Measurements from ENCODE around the gene ARPC5. TPM values are rescaled to one million over a fixed set of nuclear protein-coding genes. Genes with fewer than 3 reads are reported as not detected.

Gene ARPC5
- total and polyA plus RNA-seq, 9 of the 15 experiments (the other 6 are each of a cell fraction or from before 2014, with no cell fraction given): 71.8 to 150 (median 91.6) TPM

DNA sequence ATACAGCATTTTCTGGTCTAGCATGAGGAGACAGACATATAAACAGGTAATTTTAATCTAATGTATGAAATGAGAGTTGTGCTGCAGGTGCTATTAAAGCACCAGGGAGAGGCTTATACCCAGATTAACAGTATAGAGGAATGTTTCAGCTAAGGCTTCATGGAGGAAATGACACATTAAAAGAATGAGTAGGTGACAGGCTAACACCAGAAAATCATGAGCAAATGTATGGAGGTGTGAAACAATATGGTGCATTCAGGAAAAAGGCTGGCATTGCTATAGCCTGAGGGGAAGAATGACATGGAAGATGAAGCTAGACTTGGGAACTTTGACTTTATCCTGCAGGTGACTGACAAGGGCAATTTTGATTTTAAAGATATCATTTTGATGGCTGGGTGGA is 7.0 kb downstream of the ARPC5 start:
- H3K9ac ChIP-seq (ENCODE audit: insufficient read depth in 1 of 2, low read depth in 2 of 2, low read length in 2 of 2): no peak overlapping the region
- DNase-seq (ENCODE audit: extremely low read depth in 1 of 4, low spot score in 3 of 4) (no peak), FAIRE-seq (no peak)
- TF ChIP-seq ADNP (tag; IDR thresholded peaks at IDR 0.05) (no peak), SMARCC2 (IDR thresholded peaks at IDR 0.05; ENCODE audit: low read depth) (no peak), MEF2A (IDR thresholded peaks at IDR 0.05; ENCODE audit: control insufficient read depth, low read depth, low read length) (no peak), MTA3 (IDR thresholded peaks at IDR 0.05; ENCODE audit: borderline replicate concordance) (no peak), ZNF174 (CRISPR knock-in tag; IDR thresholded peaks at IDR 0.05) (no peak), ZBTB33 (CRISPR knock-in tag; IDR thresholded peaks at IDR 0.05) (no peak), ZNF395 (CRISPR knock-in tag; IDR thresholded peaks at IDR 0.05) (no peak)
- TF ChIP-seq, protein P1, sequence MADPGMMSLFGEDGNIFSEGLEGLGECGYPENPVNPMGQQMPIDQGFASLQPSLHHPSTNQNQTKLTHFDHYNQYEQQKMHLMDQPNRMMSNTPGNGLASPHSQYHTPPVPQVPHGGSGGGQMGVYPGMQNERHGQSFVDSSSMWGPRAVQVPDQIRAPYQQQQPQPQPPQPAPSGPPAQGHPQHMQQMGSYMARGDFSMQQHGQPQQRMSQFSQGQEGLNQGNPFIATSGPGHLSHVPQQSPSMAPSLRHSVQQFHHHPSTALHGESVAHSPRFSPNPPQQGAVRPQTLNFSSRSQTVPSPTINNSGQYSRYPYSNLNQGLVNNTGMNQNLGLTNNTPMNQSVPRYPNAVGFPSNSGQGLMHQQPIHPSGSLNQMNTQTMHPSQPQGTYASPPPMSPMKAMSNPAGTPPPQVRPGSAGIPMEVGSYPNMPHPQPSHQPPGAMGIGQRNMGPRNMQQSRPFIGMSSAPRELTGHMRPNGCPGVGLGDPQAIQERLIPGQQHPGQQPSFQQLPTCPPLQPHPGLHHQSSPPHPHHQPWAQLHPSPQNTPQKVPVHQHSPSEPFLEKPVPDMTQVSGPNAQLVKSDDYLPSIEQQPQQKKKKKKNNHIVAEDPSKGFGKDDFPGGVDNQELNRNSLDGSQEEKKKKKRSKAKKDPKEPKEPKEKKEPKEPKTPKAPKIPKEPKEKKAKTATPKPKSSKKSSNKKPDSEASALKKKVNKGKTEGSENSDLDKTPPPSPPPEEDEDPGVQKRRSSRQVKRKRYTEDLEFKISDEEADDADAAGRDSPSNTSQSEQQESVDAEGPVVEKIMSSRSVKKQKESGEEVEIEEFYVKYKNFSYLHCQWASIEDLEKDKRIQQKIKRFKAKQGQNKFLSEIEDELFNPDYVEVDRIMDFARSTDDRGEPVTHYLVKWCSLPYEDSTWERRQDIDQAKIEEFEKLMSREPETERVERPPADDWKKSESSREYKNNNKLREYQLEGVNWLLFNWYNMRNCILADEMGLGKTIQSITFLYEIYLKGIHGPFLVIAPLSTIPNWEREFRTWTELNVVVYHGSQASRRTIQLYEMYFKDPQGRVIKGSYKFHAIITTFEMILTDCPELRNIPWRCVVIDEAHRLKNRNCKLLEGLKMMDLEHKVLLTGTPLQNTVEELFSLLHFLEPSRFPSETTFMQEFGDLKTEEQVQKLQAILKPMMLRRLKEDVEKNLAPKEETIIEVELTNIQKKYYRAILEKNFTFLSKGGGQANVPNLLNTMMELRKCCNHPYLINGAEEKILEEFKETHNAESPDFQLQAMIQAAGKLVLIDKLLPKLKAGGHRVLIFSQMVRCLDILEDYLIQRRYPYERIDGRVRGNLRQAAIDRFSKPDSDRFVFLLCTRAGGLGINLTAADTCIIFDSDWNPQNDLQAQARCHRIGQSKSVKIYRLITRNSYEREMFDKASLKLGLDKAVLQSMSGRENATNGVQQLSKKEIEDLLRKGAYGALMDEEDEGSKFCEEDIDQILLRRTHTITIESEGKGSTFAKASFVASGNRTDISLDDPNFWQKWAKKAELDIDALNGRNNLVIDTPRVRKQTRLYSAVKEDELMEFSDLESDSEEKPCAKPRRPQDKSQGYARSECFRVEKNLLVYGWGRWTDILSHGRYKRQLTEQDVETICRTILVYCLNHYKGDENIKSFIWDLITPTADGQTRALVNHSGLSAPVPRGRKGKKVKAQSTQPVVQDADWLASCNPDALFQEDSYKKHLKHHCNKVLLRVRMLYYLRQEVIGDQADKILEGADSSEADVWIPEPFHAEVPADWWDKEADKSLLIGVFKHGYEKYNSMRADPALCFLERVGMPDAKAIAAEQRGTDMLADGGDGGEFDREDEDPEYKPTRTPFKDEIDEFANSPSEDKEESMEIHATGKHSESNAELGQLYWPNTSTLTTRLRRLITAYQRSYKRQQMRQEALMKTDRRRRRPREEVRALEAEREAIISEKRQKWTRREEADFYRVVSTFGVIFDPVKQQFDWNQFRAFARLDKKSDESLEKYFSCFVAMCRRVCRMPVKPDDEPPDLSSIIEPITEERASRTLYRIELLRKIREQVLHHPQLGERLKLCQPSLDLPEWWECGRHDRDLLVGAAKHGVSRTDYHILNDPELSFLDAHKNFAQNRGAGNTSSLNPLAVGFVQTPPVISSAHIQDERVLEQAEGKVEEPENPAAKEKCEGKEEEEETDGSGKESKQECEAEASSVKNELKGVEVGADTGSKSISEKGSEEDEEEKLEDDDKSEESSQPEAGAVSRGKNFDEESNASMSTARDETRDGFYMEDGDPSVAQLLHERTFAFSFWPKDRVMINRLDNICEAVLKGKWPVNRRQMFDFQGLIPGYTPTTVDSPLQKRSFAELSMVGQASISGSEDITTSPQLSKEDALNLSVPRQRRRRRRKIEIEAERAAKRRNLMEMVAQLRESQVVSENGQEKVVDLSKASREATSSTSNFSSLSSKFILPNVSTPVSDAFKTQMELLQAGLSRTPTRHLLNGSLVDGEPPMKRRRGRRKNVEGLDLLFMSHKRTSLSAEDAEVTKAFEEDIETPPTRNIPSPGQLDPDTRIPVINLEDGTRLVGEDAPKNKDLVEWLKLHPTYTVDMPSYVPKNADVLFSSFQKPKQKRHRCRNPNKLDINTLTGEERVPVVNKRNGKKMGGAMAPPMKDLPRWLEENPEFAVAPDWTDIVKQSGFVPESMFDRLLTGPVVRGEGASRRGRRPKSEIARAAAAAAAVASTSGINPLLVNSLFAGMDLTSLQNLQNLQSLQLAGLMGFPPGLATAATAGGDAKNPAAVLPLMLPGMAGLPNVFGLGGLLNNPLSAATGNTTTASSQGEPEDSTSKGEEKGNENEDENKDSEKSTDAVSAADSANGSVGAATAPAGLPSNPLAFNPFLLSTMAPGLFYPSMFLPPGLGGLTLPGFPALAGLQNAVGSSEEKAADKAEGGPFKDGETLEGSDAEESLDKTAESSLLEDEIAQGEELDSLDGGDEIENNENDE (IDR thresholded peaks at IDR 0.05; ENCODE audit: low read depth, low read length): no peak

More for the DNA sequence above, 7.0 kb downstream of the ARPC5 start:
- BruUV-seq (replicated peaks): no TSS peak
- H4K20me1 ChIP-seq (replicated peaks; ENCODE audit: control insufficient read depth, insufficient read depth, low read length): no peaks in the 10 kb centered on the region
- no peak overlapping the region for H3K27ac ChIP-seq (ENCODE audit: extremely low read depth, low read depth, low read length)
- H3K79me2 ChIP-seq (ENCODE audit: control insufficient read depth, insufficient read depth, low read length): peaks cover 19% of the 10 kb centered on the region
- no peaks in the 10 kb centered on the region for H3K27me3 ChIP-seq (ENCODE audit: control insufficient read depth in 2 of 2, insufficient read depth in 2 of 2, low read length in 2 of 2)
- H3K4me2 ChIP-seq (ENCODE audit: insufficient read depth, low read length): no peak overlapping the region
- ATAC-seq: no peak
- H2AFZ ChIP-seq (ENCODE audit: low read depth, low read length): no peak overlapping the region
- in situ Hi-C loops (cut with MboI): no loop called here
- ChIA-PET POLR2A (interaction anchor here (0.6 to 1.0 kb wide), 2 partner anchors 13 to 96 kb away, joined by 3 read pairs; no protein-coding TSS in a partner anchor), CTCF (ENCODE audit: low intra/inter-chr PET ratio) (no interaction called here)
- peaks cover 55% of the 10 kb centered on the region for H3K36me3 ChIP-seq (ENCODE audit: control insufficient read depth, insufficient read depth, low read length)
- no peaks in the 10 kb centered on the region for H3K9me1 ChIP-seq (ENCODE audit: control insufficient read depth, insufficient read depth, low read length)
- H3K4me1 ChIP-seq (replicated peaks in 1 of 2; ENCODE audit: control insufficient read depth in 2 of 2, insufficient read depth in 2 of 2, low read length in 2 of 2): no peaks in the 10 kb centered on the region; a peak in 1 of 5 replicates
- H3K9me3 ChIP-seq (replicated peaks; ENCODE audit: control insufficient read depth, insufficient read depth, low read depth, low read length): no peaks in the 10 kb centered on the region
- intact Hi-C loops (cut with micrococcal nuclease): loop anchor here (10.0 kb wide), 1 partner anchor 664 kb away; no protein-coding TSS in a partner anchor
- no peak overlapping the region for H3K4me3 ChIP-seq

Measured in K562 (cell line).